H1 (cell line): ENCODE measurements around the gene ZNF521. TPM values are rescaled to one million over a fixed set of nuclear protein-coding genes. Genes with fewer than 3 reads are reported as not detected.

Experiments used
- CTCF ChIA-PET: fragments of 300-600 bp; sonication (Branson Sonifier 250); formaldehyde crosslinking; loops from one replicate; lab custom pipeline; 2021; ENCODE audit not compliant: partially characterized antibody; lab: Charles Lee
- POLR2A ChIA-PET: fragments of 300-600 bp; sonication (Branson Sonifier 250); formaldehyde crosslinking; loops from one replicate; lab custom pipeline; 2021; ENCODE audit warnings: inconsistent platforms; ENCODE audit not compliant: partially characterized antibody; lab: Charles Lee
- DNase-seq, 2 experiments: peaks; one replicate each; pipeline versions ENCODE4 v3.0.0 to v3.0.0-alpha.2; 2010 to 2022; ENCODE audit warnings: low spot score in 2 of 2, low read depth in 1 of 2, mixed read lengths in 1 of 2
- FAIRE-seq: peaks from 2 replicates; lab custom pipeline; 2011; peaks lifted over from hg19 to GRCh38; lab: Jason Lieb, UNC
- H2AFZ ChIP-seq: 2 replicates; pipeline ENCODE4 v1.8.1; 2012; ENCODE audit warnings: low read length, inconsistent platforms
- H2AK5ac ChIP-seq: 2 replicates; pipeline ENCODE4 v1.6.1; 2013; ENCODE audit warnings: low read depth, low read length
- H2BK120ac ChIP-seq: replicated peaks from 2 replicates; pipeline ENCODE3; 2013; ENCODE audit warnings: low read depth, low read length, inconsistent platforms
- H2BK12ac ChIP-seq: 2 replicates; pipeline ENCODE4 v1.6.1; 2013; ENCODE audit warnings: low read depth, low read length
- H2BK15ac ChIP-seq: 2 replicates; pipeline ENCODE4 v1.6.1; 2013; ENCODE audit warnings: low read length
- H2BK20ac ChIP-seq: 2 replicates; pipeline ENCODE4 v1.6.1; 2013; ENCODE audit warnings: low read length
- H2BK5ac ChIP-seq: 2 replicates; pipeline ENCODE4 v1.6.1; 2013; ENCODE audit warnings: low read depth, low read length
- H3K14ac ChIP-seq: 2 replicates; pipeline ENCODE4 v1.6.1; 2013; ENCODE audit warnings: inconsistent platforms; ENCODE audit not compliant: insufficient read length
- H3K18ac ChIP-seq: 2 replicates; pipeline ENCODE4 v1.6.1; 2013; ENCODE audit warnings: low read length; ENCODE audit errors: extremely low read depth
- H3K23ac ChIP-seq: 2 replicates; pipeline ENCODE4 v1.6.1; 2013; ENCODE audit warnings: inconsistent platforms; ENCODE audit not compliant: insufficient read length
- H3K23me2 ChIP-seq: 2 replicates; pipeline ENCODE4 v1.6.1; 2013; ENCODE audit warnings: low read depth, low read length
- H3K27ac ChIP-seq: 2 replicates; pipeline ENCODE4 v1.6.1; 2011; ENCODE audit warnings: low read depth, low read length, inconsistent platforms
- H3K27me3 ChIP-seq, 4 experiments: replicated peaks in 1 of 4; 1 replicate in 1 of 4; 2 replicates in 3 of 4; pipeline versions ENCODE4 v1.6.1 to v1.8.1; 2011 to 2013; ENCODE audit warnings: low read length in 3 of 4, mild to moderate bottlenecking in 3 of 4, inconsistent platforms in 2 of 4, mixed read lengths in 2 of 4, moderate library complexity in 1 of 4; ENCODE audit not compliant: control insufficient read depth in 3 of 4, insufficient read depth in 3 of 4; ENCODE audit errors: extremely low read depth in 1 of 4
- H3K36me3 ChIP-seq, 4 experiments: 2 replicates each; pipeline versions ENCODE4 v1.6.1 to v1.8.1; 2011 to 2013; ENCODE audit warnings: mild to moderate bottlenecking in 4 of 4, low read length in 3 of 4, moderate library complexity in 2 of 4, control low read depth in 1 of 4, inconsistent platforms in 1 of 4; ENCODE audit not compliant: insufficient read depth in 4 of 4, control insufficient read depth in 2 of 4
- H3K4ac ChIP-seq: replicated peaks from 2 replicates; pipeline ENCODE3; 2013; ENCODE audit warnings: low read length, low read depth, mixed read lengths, inconsistent platforms; ENCODE audit not compliant: insufficient read length
- H3K4me1 ChIP-seq, 4 experiments: replicated peaks in 1 of 4; 1 replicate in 1 of 4; 2 replicates in 3 of 4; pipeline versions ENCODE4 v1.6.1 to v1.8.1; 2011 to 2013; ENCODE audit warnings: low read length in 3 of 4, inconsistent platforms in 2 of 4, mixed read lengths in 1 of 4; ENCODE audit not compliant: insufficient read depth in 4 of 4, control insufficient read depth in 3 of 4
- H3K4me2 ChIP-seq, 2 experiments: 2 replicates each; pipeline versions ENCODE4 v1.6.1 to v1.8.1; 2011 to 2013; ENCODE audit warnings: low read depth in 2 of 2, low read length in 2 of 2, control low read depth in 1 of 2, inconsistent platforms in 1 of 2, mild to moderate bottlenecking in 1 of 2; ENCODE audit not compliant: insufficient read depth in 1 of 2
- H3K4me3 ChIP-seq, 4 experiments: fragments of 200-600, 300-600 bp in 1 of 4; sonication (generic), shearing (Covaris generic), sonication (Bioruptor Twin) in 1 of 4; 2 replicates each; pipeline versions ENCODE4 v1.5.1 to v1.8.1; 2011 to 2016; ENCODE audit warnings: low read length in 4 of 4, low read depth in 3 of 4, control low read depth in 2 of 4, inconsistent platforms in 2 of 4, mild to moderate bottlenecking in 2 of 4, mixed read lengths in 1 of 4, moderate library complexity in 1 of 4; ENCODE audit not compliant: insufficient read depth in 2 of 4; ENCODE audit errors: extremely low read depth in 1 of 4
- H3K56ac ChIP-seq: replicated peaks from 2 replicates; pipeline ENCODE3; 2013; ENCODE audit warnings: low read depth, mild to moderate bottlenecking, mixed read lengths, low read length, inconsistent platforms; ENCODE audit not compliant: insufficient read length
- H3K79me1 ChIP-seq: 2 replicates; pipeline ENCODE4 v1.6.1; 2013; ENCODE audit warnings: low read depth, low read length, control low read depth
- H3K79me2 ChIP-seq, 2 experiments: 2 replicates each; pipeline versions ENCODE4 v1.6.1 to v1.8.1; 2012 to 2013; ENCODE audit warnings: low read length in 2 of 2, mild to moderate bottlenecking in 2 of 2, inconsistent platforms in 1 of 2; ENCODE audit not compliant: insufficient read depth in 2 of 2, control insufficient read depth in 1 of 2
- H3K9ac ChIP-seq, 4 experiments: replicated peaks in 1 of 4; 1 replicate in 1 of 4; 2 replicates in 3 of 4; pipeline versions ENCODE4 v1.6.1 to v1.8.1; 2011 to 2013; ENCODE audit warnings: low read depth in 3 of 4, low read length in 3 of 4, control low read depth in 2 of 4, mild to moderate bottlenecking in 2 of 4, moderate library complexity in 2 of 4, inconsistent platforms in 1 of 4; ENCODE audit errors: extremely low read depth in 1 of 4
- H3K9me3 ChIP-seq, 2 experiments: 2 replicates each; pipeline versions ENCODE4 v1.6.1 to v1.8.1; 2012 to 2013; ENCODE audit warnings: mild to moderate bottlenecking in 2 of 2, moderate library complexity in 2 of 2, control low read depth in 1 of 2, inconsistent platforms in 1 of 2, low read depth in 1 of 2, low read length in 1 of 2, mixed read lengths in 1 of 2; ENCODE audit not compliant: insufficient read depth in 2 of 2
- H4K20me1 ChIP-seq, 2 experiments: replicated peaks in 1 of 2; 2 replicates each; pipeline versions ENCODE3 to v1.8.1; 2011 to 2013; ENCODE audit warnings: inconsistent platforms in 2 of 2, low read length in 2 of 2, mild to moderate bottlenecking in 1 of 2; ENCODE audit not compliant: insufficient read depth in 2 of 2, control insufficient read depth in 1 of 2
- H4K5ac ChIP-seq: 2 replicates; pipeline ENCODE4 v1.6.1; 2013; ENCODE audit warnings: low read length, low read depth, mixed read lengths, inconsistent platforms; ENCODE audit not compliant: insufficient read length
- H4K8ac ChIP-seq: 2 replicates; pipeline ENCODE4 v1.8.0; 2013; ENCODE audit warnings: mild to moderate bottlenecking, moderate library complexity, low read length, inconsistent platforms; ENCODE audit not compliant: insufficient read depth; ENCODE audit errors: extremely low read depth
- H4K91ac ChIP-seq: replicated peaks from 2 replicates; pipeline ENCODE3; 2013; ENCODE audit warnings: low read length, mixed read lengths, inconsistent platforms; ENCODE audit not compliant: insufficient read length
- ASH2L ChIP-seq: fragments of 200-600, 300-600 bp; sonication (generic); IDR thresholded peaks from one replicate; pipeline ENCODE4 v1.7.1; 2017; ENCODE audit warnings: low read length
- BRCA1 ChIP-seq: IDR thresholded peaks from 2 replicates; pipeline ENCODE4 v1.6.1; 2012; ENCODE audit warnings: low read depth, low read length, improper control_type of control experiment
- CBX5 ChIP-seq: fragments of 300-800, 300-1000 bp; sonication (generic); IDR thresholded peaks from 2 replicates; pipeline ENCODE4 v1.7.1; 2016; ENCODE audit warnings: antibody characterized with exemption, low read length, low read depth
- CHD1 ChIP-seq: IDR thresholded peaks from 2 replicates; pipeline ENCODE4 v1.6.1; 2012; ENCODE audit warnings: low read depth, low read length, improper control_type of control experiment
- CTBP2 ChIP-seq: IDR thresholded peaks from 2 replicates; pipeline ENCODE4 v1.7.0; 2011; ENCODE audit warnings: borderline replicate concordance, mild to moderate bottlenecking, moderate library complexity, mixed read lengths, low read length; ENCODE audit not compliant: insufficient read depth, insufficient read length
- E2F6 ChIP-seq: IDR thresholded peaks from 2 replicates; pipeline ENCODE4 v1.6.1; 2012; ENCODE audit warnings: inconsistent platforms
- FOSL1 ChIP-seq: IDR thresholded peaks from 2 replicates; pipeline ENCODE4 v1.6.1; 2011; ENCODE audit warnings: mild to moderate bottlenecking, low read depth, low read length, moderate library complexity; ENCODE audit not compliant: insufficient read depth
- NANOG ChIP-seq: IDR thresholded peaks from 2 replicates; pipeline ENCODE4 v1.6.1; 2011; ENCODE audit warnings: low read length, low read depth, mild to moderate bottlenecking, inconsistent platforms; ENCODE audit not compliant: insufficient read depth, poor library complexity, severe bottlenecking
- RXRA ChIP-seq: IDR thresholded peaks from 2 replicates; pipeline ENCODE4 v1.6.1; 2011; ENCODE audit warnings: low read depth, mild to moderate bottlenecking, low read length, moderate library complexity; ENCODE audit not compliant: insufficient read depth
- SIN3A ChIP-seq, 2 experiments: IDR thresholded peaks in 1 of 2; conservative IDR thresholded peaks in 1 of 2; 2 replicates each; pipeline ENCODE4 v1.6.1; 2011 to 2012; ENCODE audit warnings: low read length in 2 of 2, improper control_type of control experiment in 1 of 2, low read depth in 1 of 2, mild to moderate bottlenecking in 1 of 2
- SIRT6 ChIP-seq: IDR thresholded peaks from one replicate; pipeline ENCODE4 v1.7.1; 2012; ENCODE audit warnings: low read length, inconsistent platforms
- SP4 ChIP-seq: IDR thresholded peaks from 2 replicates; pipeline ENCODE4 v1.6.1; 2012; ENCODE audit warnings: low read length, inconsistent platforms
- SUZ12 ChIP-seq: fragments of 200-600 bp; sonication (generic); IDR thresholded peaks from 2 replicates; pipeline ENCODE4 v1.6.1; 2012; ENCODE audit warnings: mild to moderate bottlenecking, inconsistent platforms, low read length, moderate library complexity, mixed read lengths
- TBP ChIP-seq: IDR thresholded peaks from 2 replicates; pipeline ENCODE4 v1.6.1; 2011; ENCODE audit warnings: low read depth, low read length, improper control_type of control experiment
- WGBS, 2 experiments: shearing (Covaris generic) in 1 of 2; methylation state at CpG; one replicate each; pipeline versions ENCODE4 v1.1.6 to v1.1.7; 2013 to 2015; ENCODE audit warnings: low lambda C conversion rate in 2 of 2, mixed read lengths in 2 of 2, inconsistent platforms in 1 of 2, low coverage in 1 of 2, missing lambda C conversion rate in 1 of 2; ENCODE audit not compliant: insufficient replicate concordance in 2 of 2, insufficient coverage in 1 of 2, insufficient read length in 1 of 2; ENCODE audit errors: extremely low coverage in 1 of 2, missing lambda C conversion rate in 1 of 2; 5-methylcytosine and 5-hydroxymethylcytosine counted together
- polyA plus RNA-seq, 7 experiments: library from polyadenylated mRNA; depleted of rRNA in 3 of 7; stranded (reverse) in 5 of 7; unstranded in 2 of 7; fragments of >200 nt in 5 of 7; fragments of 200-250 nt in 2 of 7; gene quantifications; 1 replicate in 5 of 7; 2 replicates in 1 of 7; 4 replicates in 1 of 7; pipeline versions ENCODE4 v1.2.1 to v1.2.3, GENCODE V29; 2011 to 2013; ENCODE audit warnings: missing spikeins in 2 of 7, mixed read lengths in 2 of 7
- total RNA-seq: library from RNA; stranded (reverse); fragmentation: NEBNext Ultra II Directional; extraction: Animal tissue kit (Norgen Biotek cat#: 25700); gene quantifications from 2 replicates; pipeline ENCODE4 v1.2.1, GENCODE V29; 2021

ZNF521 gene
- total and polyA plus RNA-seq, 2 of the 8 experiments (the other 6 are each of a cell fraction or from before 2014, with no cell fraction given) = 9.5 to 15.8 TPM

- no peak overlapping the region for H3K56ac ChIP-seq
- H4K5ac ChIP-seq = no peak overlapping the region
- no peak for FAIRE-seq
- H3K36me3 ChIP-seq = no peaks in the 10 kb centered on the region
- H4K91ac ChIP-seq = no peak overlapping the region
- peaks cover 0 to 8% (median 3%) of the 10 kb centered on the region in 4 experiments; a peak in 2 of 7 replicates for H3K4me1 ChIP-seq
- no peak overlapping the region for H3K18ac ChIP-seq
- H2BK20ac ChIP-seq = no peak overlapping the region
- H3K23ac ChIP-seq = no peak overlapping the region
- no peak overlapping the region for H2AK5ac ChIP-seq
- H4K20me1 ChIP-seq = no peaks in the 10 kb centered on the region
- H3K27me3 ChIP-seq = no peaks in the 10 kb centered on the region
- H4K8ac ChIP-seq = no peak overlapping the region
- no peak overlapping the region for H2AFZ ChIP-seq
- ChIA-PET CTCF (no interaction called here), POLR2A (no interaction called here)
- no peak overlapping the region for H2BK15ac ChIP-seq
- H3K79me2 ChIP-seq = no peaks in the 10 kb centered on the region
- WGBS, 2 experiments = 68% methylated on average over 3 of the region's 3 CpGs; no CpG with 5 or more reads in 1 of the 2 experiments
- H3K9ac ChIP-seq = no peak overlapping the region
- DNase-seq = no peak
- no peak overlapping the region for H3K27ac ChIP-seq
- no peak overlapping the region for H3K14ac ChIP-seq
- no peaks in the 10 kb centered on the region for H3K79me1 ChIP-seq
- no peak overlapping the region for H3K4ac ChIP-seq
- no peak overlapping the region for H2BK5ac ChIP-seq
- no peak overlapping the region for H3K4me2 ChIP-seq
- H2BK12ac ChIP-seq = no peak overlapping the region
- H3K23me2 ChIP-seq = peaks cover 1% of the 10 kb centered on the region; the same call in 1 of the 2 replicates
- no peaks in the 10 kb centered on the region for H3K9me3 ChIP-seq
- H2BK120ac ChIP-seq = no peak overlapping the region
- no peak overlapping the region for H3K4me3 ChIP-seq
- TF ChIP-seq SIRT6 (no peak), SUZ12 (no peak), CBX5 (no peak), E2F6 (no peak), CTBP2 (no peak), RXRA (no peak), TBP (no peak), NANOG (no peak), SIN3A (conservative IDR thresholded peaks at IDR 0.05 in 1 of 2, IDR thresholded peaks at IDR 0.05 in 1 of 2; ENCODE audit: low read depth in 1 of 2, low read length in 2 of 2) (no peak), SP4 (no peak), BRCA1 (no peak), FOSL1 (no peak), ASH2L (no peak), CHD1 (no peak)
These were observed 242.5 kb downstream of the ZNF521 start for GRCh38 chr18:25109484-25109883.
